A673 (cell line): ENCODE results near the gene OR13C4.

Experiments used
- CTCF ChIP-seq: fragments of 300-800, 200-600 bp; sonication (generic); conservative IDR thresholded peaks from 2 replicates; pipeline ENCODE4 v1.5.1; 2017; ENCODE audit warnings: low read depth, mild to moderate bottlenecking, antibody characterized with exemption, low read length, moderate library complexity, mixed read lengths
- EZH2 ChIP-seq: fragments of 200-600 bp; sonication (generic); IDR thresholded peaks from 2 replicates; pipeline ENCODE4 v1.6.1; 2017; ENCODE audit warnings: borderline replicate concordance, low read depth, mild to moderate bottlenecking, mixed read lengths, antibody characterized with exemption, low read length; ENCODE audit not compliant: poor library complexity, severe bottlenecking

GRCh38 chr9:104527109-104527508, at the start of gene OR13C4:
- TF ChIP-seq CTCF (no peak), EZH2 (no peak)
